SK-N-SH (cell line): ENCODE data around the gene BOC. TPM values are rescaled to one million over a fixed set of nuclear protein-coding genes. Genes with fewer than 3 reads are reported as not detected.

Experiments used
- CTCF ChIA-PET: fragments of 300-600, 350-600 bp; formaldehyde crosslinking; extraction: SDS; loops from one replicate; lab custom pipeline; 2021; lab: Yijun Ruan, JAX
- POLR2A ChIA-PET: fragments of 350-600 bp; sonication (Branson Sonifier 250); formaldehyde crosslinking; extraction: SDS; loops from one replicate; lab custom pipeline; 2020; ENCODE audit warnings: antibody characterized with exemption, inconsistent platforms; lab: Yijun Ruan, JAX
- DNase-seq: peaks from one replicate; pipeline ENCODE4 v3.0.0; 2012
- H2AFZ ChIP-seq: fragments of 200-600 bp; sonication (generic); 2 replicates; pipeline ENCODE4 v1.8.1; 2016; ENCODE audit warnings: antibody characterized with exemption, mild to moderate bottlenecking, low read depth
- H3F3A ChIP-seq: fragments of 200-600 bp; sonication (generic); replicated peaks from 2 replicates; pipeline ENCODE3; 2016; ENCODE audit warnings: antibody characterized with exemption, mild to moderate bottlenecking; ENCODE audit not compliant: insufficient read depth
- H3K27ac ChIP-seq, 2 experiments: fragments of 200-500 bp in 1 of 2; fragments of 200-600 bp in 1 of 2; sonication (Bioruptor generic) in 1 of 2; sonication (generic), shearing (Covaris generic) in 1 of 2; 2 replicates each; pipeline versions ENCODE4 v1.5.1 to v1.6.1; 2014 to 2016; ENCODE audit warnings: low read depth in 2 of 2, inconsistent platforms in 1 of 2, low read length in 1 of 2, mild to moderate bottlenecking in 1 of 2, mixed read lengths in 1 of 2
- H3K27me3 ChIP-seq: fragments of 200-600 bp; sonication (generic), shearing (Covaris generic); 2 replicates; pipeline ENCODE4 v1.6.1; 2016; ENCODE audit warnings: mixed run types; ENCODE audit not compliant: insufficient read depth
- H3K36me3 ChIP-seq, 2 experiments: fragments of 200-500 bp in 1 of 2; fragments of 200-600 bp in 1 of 2; sonication (Bioruptor generic) in 1 of 2; sonication (generic) in 1 of 2; replicated peaks in 1 of 2; 2 replicates each; pipeline versions ENCODE3 to v1.5.1; 2014 to 2016; ENCODE audit warnings: low read length in 1 of 2, mild to moderate bottlenecking in 1 of 2; ENCODE audit not compliant: insufficient read depth in 2 of 2, control insufficient read depth in 1 of 2
- H3K4me1 ChIP-seq, 2 experiments: fragments of 200-500 bp in 1 of 2; fragments of 200-600 bp in 1 of 2; sonication (Bioruptor generic) in 1 of 2; sonication (generic), shearing (Covaris generic) in 1 of 2; 2 replicates each; pipeline versions ENCODE4 v1.5.1 to v1.6.1; 2014 to 2016; ENCODE audit warnings: low read depth in 1 of 2, low read length in 1 of 2, mixed run types in 1 of 2; ENCODE audit not compliant: insufficient read depth in 2 of 2, control insufficient read depth in 1 of 2
- H3K4me2 ChIP-seq: fragments of 200-600 bp; sonication (generic), shearing (Covaris generic); 2 replicates; pipeline ENCODE4 v1.6.1; 2017; ENCODE audit warnings: mixed run types
- H3K4me3 ChIP-seq, 2 experiments: fragments of 200-500 bp in 1 of 2; fragments of 200-600 bp in 1 of 2; sonication (Bioruptor generic) in 1 of 2; sonication (generic), shearing (Covaris generic) in 1 of 2; 2 replicates each; pipeline versions ENCODE4 v1.5.1 to v1.8.1; 2014 to 2016; ENCODE audit warnings: low read depth in 2 of 2, inconsistent platforms in 1 of 2, low read length in 1 of 2, mild to moderate bottlenecking in 1 of 2, mixed read lengths in 1 of 2, moderate library complexity in 1 of 2
- H3K79me2 ChIP-seq: fragments of 200-600 bp; sonication (generic); 2 replicates; pipeline ENCODE4 v1.8.1; 2017; ENCODE audit warnings: mild to moderate bottlenecking; ENCODE audit not compliant: insufficient read depth
- H3K9ac ChIP-seq: fragments of 200-600 bp; sonication (generic); 2 replicates; pipeline ENCODE4 v1.6.1; 2017; ENCODE audit warnings: mixed run types
- H3K9me2 ChIP-seq: fragments of 200-600 bp; sonication (generic); 2 replicates; pipeline ENCODE4 v1.6.1; 2017; ENCODE audit warnings: mixed run types
- H3K9me3 ChIP-seq: fragments of 200-600 bp; sonication (generic); 2 replicates; pipeline ENCODE4 v1.6.1; 2017; ENCODE audit warnings: mixed run types, mild to moderate bottlenecking, moderate library complexity
- H4K20me1 ChIP-seq: fragments of 200-600 bp; sonication (generic); 2 replicates; pipeline ENCODE4 v1.6.1; 2017; ENCODE audit warnings: mild to moderate bottlenecking, mixed run types; ENCODE audit not compliant: insufficient read depth
- ELF1 ChIP-seq: IDR thresholded peaks from 2 replicates; pipeline ENCODE4 v1.4.0; 2012
- GABPA ChIP-seq: IDR thresholded peaks from 2 replicates; pipeline ENCODE4 v1.4.0; 2012; ENCODE audit warnings: low read depth, mild to moderate bottlenecking
- GATA2 ChIP-seq: sonication (generic); formaldehyde crosslinking; IDR thresholded peaks from 2 replicates; pipeline ENCODE4 v1.5.0; 2020; ENCODE audit warnings: mild to moderate bottlenecking, missing genetic modification reagents
- MEF2A ChIP-seq: IDR thresholded peaks from 2 replicates; pipeline ENCODE4 v1.4.0; 2012; ENCODE audit warnings: low read depth, borderline replicate concordance
- RFX5 ChIP-seq: IDR thresholded peaks from 2 replicates; pipeline ENCODE4 v1.6.1; 2012; ENCODE audit warnings: mild to moderate bottlenecking, improper control_type of control experiment, low read length
- SMC3 ChIP-seq: IDR thresholded peaks from 2 replicates; pipeline ENCODE4 v1.6.1; 2012; ENCODE audit warnings: low read depth, low read length, improper control_type of control experiment
- WGBS: methylation state at CpG from one replicate; pipeline ENCODE4 v1.1.6; 2017; ENCODE audit warnings: low lambda C conversion rate; 5-methylcytosine and 5-hydroxymethylcytosine counted together
- polyA plus RNA-seq, 3 experiments: library from polyadenylated mRNA; depleted of rRNA; stranded (reverse); fragments of >200 nt; gene quantifications; 2 replicates each; pipeline ENCODE4 v1.2.3, GENCODE V29; 2012
- TF ChIP-seq, protein P1 (sequence below): IDR thresholded peaks from 2 replicates; pipeline ENCODE4 v1.4.0; 2012; ENCODE audit warnings: low read depth
- TF ChIP-seq, protein P2 (sequence below): IDR thresholded peaks from 2 replicates; pipeline ENCODE4 v1.4.0; 2012; ENCODE audit warnings: low read depth, borderline replicate concordance
- TF ChIP-seq, protein P3 (sequence below): fragments of 150-350 bp; IDR thresholded peaks from 2 replicates; pipeline ENCODE4 v1.6.1; 2017; ENCODE audit warnings: antibody characterized with exemption, low read length, low read depth, borderline replicate concordance
- TF ChIP-seq, protein P4 (sequence below): fragments of 200-600 bp; sonication (generic); IDR thresholded peaks from 2 replicates; pipeline ENCODE4 v1.6.1; 2017; ENCODE audit warnings: antibody characterized with exemption, mild to moderate bottlenecking, moderate library complexity

BOC gene
- polyA plus RNA-seq, 1 of the 3 experiments (the other 2 are of a cell fraction), result 6.6 TPM

DNA sequence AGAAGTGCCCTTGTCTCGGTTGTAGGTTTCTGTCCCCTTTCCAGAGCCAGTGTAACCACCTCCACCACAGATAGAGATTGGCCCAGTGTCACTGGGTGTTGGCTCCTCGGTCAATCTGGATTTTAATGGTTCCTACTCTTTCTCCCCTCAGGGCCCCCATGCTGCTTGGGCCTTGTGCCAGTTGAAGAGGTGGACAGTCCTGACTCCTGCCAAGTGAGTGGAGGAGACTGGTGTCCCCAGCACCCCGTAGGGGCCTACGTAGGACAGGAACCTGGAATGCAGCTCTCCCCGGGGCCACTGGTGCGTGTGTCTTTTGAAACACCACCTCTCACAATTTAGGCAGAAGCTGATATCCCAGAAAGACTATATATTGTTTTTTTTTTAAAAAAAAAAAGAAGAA lies 75.2 kb downstream of the BOC start:
- DNase-seq, result no peak
- TF ChIP-seq, protein P1, sequence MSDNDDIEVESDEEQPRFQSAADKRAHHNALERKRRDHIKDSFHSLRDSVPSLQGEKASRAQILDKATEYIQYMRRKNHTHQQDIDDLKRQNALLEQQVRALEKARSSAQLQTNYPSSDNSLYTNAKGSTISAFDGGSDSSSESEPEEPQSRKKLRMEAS, result no peak
- TF ChIP-seq ELF1 (no peak), GATA2 (CRISPR knock-in tag) (no peak), MEF2A (no peak), SMC3 (no peak), RFX5 (no peak), GABPA (no peak)
- TF ChIP-seq, protein P2, sequence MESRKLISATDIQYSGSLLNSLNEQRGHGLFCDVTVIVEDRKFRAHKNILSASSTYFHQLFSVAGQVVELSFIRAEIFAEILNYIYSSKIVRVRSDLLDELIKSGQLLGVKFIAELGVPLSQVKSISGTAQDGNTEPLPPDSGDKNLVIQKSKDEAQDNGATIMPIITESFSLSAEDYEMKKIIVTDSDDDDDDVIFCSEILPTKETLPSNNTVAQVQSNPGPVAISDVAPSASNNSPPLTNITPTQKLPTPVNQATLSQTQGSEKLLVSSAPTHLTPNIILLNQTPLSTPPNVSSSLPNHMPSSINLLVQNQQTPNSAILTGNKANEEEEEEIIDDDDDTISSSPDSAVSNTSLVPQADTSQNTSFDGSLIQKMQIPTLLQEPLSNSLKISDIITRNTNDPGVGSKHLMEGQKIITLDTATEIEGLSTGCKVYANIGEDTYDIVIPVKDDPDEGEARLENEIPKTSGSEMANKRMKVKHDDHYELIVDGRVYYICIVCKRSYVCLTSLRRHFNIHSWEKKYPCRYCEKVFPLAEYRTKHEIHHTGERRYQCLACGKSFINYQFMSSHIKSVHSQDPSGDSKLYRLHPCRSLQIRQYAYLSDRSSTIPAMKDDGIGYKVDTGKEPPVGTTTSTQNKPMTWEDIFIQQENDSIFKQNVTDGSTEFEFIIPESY, result no peak
- TF ChIP-seq, protein P3, sequence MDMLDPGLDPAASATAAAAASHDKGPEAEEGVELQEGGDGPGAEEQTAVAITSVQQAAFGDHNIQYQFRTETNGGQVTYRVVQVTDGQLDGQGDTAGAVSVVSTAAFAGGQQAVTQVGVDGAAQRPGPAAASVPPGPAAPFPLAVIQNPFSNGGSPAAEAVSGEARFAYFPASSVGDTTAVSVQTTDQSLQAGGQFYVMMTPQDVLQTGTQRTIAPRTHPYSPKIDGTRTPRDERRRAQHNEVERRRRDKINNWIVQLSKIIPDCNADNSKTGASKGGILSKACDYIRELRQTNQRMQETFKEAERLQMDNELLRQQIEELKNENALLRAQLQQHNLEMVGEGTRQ, result no peak
- TF ChIP-seq, protein P4, sequence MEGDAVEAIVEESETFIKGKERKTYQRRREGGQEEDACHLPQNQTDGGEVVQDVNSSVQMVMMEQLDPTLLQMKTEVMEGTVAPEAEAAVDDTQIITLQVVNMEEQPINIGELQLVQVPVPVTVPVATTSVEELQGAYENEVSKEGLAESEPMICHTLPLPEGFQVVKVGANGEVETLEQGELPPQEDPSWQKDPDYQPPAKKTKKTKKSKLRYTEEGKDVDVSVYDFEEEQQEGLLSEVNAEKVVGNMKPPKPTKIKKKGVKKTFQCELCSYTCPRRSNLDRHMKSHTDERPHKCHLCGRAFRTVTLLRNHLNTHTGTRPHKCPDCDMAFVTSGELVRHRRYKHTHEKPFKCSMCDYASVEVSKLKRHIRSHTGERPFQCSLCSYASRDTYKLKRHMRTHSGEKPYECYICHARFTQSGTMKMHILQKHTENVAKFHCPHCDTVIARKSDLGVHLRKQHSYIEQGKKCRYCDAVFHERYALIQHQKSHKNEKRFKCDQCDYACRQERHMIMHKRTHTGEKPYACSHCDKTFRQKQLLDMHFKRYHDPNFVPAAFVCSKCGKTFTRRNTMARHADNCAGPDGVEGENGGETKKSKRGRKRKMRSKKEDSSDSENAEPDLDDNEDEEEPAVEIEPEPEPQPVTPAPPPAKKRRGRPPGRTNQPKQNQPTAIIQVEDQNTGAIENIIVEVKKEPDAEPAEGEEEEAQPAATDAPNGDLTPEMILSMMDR, result no peak
- Histone ChIP-seq H3K27ac (0 out of 4 replicates have a peak overlapping the region, but pooled peaks of 1 of the 2 experiments have one; percentile 40), H3K27me3 (no peaks in the 10 kb centered on the region), H3K9me2 (no peaks in the 10 kb centered on the region), H2AFZ (no peak overlapping the region), H3K4me3 (no peak overlapping the region), H3K4me2 (no peak overlapping the region), H3K79me2 (no peaks in the 10 kb centered on the region), H3K4me1 (peaks cover 10% of the 10 kb centered on the region in 2 experiments), H3K36me3 (peaks cover 0 to 9% of the 10 kb centered on the region in 2 experiments), H3K9ac (no peak overlapping the region), H4K20me1 (no peaks in the 10 kb centered on the region), H3F3A (no peaks in the 10 kb centered on the region), H3K9me3 (no peaks in the 10 kb centered on the region)
- ChIA-PET CTCF (interaction anchor here (2.0 to 11.7 kb wide), 3 partner anchors 151 to 232 kb away, joined by 10 to 120 read pairs (median 44); no protein-coding TSS in a partner anchor), POLR2A (no interaction called here)
- WGBS, result 97% methylated on average over 6 of the region's 6 CpGs
